HK-2 (cell line): ENCODE data around the gene TMEM74B.
"Not testable (repeated sequence)": the region's sequence is repeated elsewhere in the genome, so short reads cannot be mapped to it uniquely, and the experiment has no call there.

Experiments used
- DNase-seq: peaks from one replicate; pipeline ENCODE4 v3.0.0-alpha.2; 2018; ENCODE audit not compliant: unreplicated experiment

TMEM74B gene

GRCh38 chr20:1180949-1181348, 3.8 kb downstream of the TMEM74B start:
- DNase-seq: no peak

GRCh38 chr20:1178623-1179022, 6.2 kb downstream of the TMEM74B start:
- DNase-seq: no peak

DNA sequence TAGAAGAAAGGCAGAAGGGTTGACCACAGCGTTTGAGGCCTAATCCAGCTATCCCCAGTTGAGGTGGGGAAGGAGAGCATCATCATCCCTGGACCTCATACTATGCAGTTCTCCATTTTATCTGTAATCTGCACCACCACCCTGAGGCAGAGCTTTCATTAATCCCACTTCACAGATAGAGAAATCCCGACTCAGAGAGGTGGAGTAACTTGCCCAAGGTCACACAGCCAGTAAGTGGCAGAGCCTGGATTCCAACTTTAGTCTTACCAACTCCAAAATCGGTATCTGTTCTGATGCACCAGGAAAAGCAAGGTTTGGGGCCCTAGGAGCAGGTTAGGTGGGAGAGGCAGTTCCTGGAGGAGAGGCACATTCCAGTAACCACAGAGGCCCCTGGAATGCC, 6.7 kb downstream of the TMEM74B start:
- no peak for DNase-seq

DNA sequence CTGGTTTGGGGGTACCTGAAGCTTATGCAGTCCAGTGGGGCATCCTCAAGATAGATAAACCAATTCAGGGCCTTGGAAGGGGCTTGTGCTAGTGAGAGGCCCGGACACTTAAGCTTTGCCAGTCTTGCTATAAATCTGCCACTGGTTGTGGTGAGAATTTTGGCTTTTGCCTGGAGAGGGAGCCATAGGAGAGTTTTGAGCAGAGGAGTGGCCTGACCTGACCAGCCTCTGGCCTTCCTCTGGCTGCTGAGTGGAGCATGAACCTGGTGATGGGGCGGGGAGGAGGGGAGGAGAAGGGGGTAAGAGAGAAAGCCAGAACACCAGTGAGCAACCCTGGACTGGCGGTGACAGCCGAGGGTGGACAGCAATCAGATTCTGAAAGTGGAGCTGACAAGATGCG, 7.1 kb downstream of the TMEM74B start:
- DNase-seq: peak; percentile 24

DNA sequence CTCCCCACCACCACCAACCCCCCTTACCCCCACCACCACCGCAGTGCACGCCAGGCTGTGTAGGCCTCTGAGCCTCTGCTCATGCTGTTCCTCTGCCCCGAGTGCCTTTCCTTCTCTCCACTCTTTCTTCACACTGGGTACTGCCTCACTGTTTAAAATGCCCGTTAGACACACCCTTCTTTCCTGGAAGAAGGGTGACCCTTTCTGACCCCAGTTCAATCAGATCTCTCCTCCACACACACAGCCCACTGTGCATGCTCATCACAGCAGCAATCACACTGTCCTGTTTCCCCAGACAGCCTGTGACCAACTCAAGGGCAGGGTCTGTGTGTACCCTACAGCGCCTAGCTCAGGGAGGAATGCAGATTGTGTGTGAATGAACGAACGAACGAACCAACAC, 10.0 kb downstream of the TMEM74B start:
- DNase-seq: no peak

DNA sequence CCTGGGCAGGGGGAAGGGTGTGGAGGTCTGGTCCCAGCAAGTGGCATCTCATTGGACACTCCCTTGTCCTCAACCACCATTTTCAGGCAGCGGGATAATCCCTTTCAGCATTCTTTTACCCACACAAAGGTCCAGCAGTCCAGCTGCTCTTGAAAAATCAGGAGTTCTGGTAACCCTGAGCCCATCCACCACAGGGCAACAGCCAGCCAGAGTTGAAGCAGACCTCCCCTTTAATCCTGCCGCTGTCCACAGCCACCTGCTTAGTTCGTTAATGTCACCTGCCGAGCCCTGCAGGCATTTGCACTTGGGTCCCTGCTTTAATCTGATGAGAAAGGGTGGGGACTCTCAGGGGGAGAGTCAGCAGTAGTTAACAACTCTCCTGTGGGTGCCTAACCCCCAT, 11.1 kb downstream of the TMEM74B start:
- no peak for DNase-seq

DNA sequence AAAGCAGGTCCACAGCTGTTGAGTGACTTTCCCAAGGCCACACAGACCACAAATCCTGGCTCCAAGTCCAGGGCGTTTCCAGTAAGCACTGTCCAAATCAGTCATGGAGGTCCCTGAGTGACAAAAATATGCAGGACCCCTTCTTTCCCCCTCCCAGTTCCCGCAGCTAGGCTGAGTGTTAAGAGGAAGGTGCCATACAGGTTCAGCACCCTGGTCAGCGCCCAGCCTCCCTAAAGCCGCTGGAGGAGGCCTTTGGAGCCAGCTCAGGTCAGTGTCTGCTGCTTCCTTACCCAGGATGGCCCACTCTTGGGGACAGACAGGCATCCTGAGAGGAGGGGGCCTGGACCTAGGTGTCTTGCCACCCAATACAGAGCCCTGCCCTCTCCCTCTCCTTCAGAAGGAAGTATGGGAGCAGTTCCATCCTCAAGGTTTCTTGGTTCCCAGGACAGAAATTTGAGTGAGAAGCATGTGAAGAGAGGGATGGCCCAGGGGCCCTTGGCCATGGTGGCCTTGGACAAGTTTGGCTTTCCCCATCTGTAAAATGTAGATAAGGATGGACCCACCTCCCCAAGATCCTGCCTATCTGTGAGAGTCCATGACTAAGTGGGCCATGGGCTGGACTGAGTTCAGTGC, 13.2 kb downstream of the TMEM74B start:
- peak; percentile 56 for DNase-seq

DNA sequence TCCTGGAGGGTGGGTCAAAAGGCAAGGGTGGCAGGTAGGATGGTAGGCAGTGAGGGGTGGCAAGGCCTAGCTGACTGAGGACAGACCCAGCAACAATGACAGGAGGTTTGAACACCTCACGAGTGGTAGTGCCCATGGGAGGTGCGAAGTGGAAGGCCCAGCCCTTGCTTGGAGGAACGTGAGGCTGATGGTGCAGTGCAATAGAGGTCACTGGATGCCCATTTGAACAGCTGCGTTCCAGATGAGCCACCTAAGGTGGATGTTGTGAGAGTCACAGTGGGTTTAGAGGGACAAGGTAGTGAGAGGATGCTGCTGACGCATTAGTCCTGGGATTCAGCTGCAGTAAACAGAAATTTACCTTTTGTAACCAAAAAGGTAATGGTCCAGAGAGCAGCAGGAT, 15.6 kb downstream of the TMEM74B start:
- DNase-seq: no peak

DNA sequence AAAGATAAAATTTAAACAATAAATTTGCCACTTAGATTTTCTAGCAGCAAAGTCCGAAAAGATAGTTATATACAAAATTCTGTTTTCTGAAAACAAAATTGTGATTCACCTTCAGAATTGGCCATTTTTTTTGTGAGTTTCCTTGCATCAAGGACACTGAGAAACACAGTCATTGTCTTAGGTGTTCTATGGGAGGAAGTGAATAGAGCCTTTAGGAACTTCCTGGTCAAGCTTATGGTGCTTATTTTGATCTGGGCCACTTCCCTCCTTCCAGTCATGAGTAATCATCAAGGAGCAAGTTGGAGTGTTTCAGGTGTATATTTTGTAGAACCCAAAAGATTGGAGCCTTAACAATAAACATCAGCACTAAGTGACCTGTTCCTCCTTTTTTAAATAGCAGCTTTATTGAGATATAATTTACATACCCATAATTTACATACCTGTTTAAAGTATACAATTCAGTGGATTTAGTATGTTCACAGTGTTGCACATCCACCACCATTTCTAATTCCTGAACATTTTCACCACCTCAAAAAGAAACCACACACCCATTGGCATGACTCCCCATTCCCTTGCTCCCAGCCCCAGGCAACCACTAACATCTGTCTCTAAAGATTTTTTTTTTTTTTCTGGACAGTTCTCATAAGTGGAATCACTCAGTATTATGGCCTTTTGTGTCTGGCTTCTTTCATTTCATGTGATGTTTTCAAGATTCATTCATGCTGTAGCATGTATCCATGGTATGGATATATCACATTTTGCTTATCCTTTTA, 17.6 kb downstream of the TMEM74B start:
- DNase-seq: no peak

DNA sequence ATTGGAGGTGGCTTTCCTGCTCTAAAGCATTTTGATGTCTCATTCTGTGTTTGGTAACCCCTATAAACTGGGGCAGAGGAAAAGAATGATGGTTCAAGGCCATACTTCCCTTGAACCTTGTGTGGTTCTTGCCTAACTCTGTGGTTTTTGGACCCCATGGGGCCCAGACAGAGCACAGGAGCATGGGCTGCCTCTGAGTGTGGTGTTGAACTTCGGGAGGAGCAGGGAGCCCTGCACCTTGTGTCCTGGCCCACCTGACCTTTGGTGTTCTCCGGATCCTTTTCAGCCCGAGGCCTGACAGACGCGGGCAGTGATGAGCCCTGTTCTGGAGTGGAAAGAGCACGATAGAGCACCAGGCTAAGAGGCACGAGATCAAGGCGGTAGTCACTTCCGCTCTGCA, 18.8 kb downstream of the TMEM74B start:
- DNase-seq: no peak

DNA sequence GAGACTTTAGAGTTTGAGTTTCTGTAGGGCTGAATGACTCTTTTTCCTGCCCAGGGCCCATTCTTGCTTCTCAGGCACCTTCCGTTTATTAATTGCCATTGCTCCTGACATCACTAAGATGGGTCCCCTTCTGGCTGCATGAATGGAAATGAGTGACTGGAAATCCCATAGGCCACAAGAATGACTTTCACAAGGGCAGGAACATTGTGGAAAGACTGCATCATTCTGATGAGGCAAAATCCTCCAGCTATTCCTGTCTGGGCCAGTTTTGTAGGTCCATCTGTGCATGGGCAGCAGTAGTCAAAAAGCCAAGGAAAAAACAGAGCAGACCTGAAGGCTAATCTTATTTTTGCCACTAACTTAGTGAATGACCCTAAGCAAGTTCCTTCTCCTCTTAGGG, 19.3 kb downstream of the TMEM74B start:
- no peak for DNase-seq

GRCh38 chr20:1164871-1165270, 19.9 kb downstream of the TMEM74B start:
- DNase-seq: no peak

GRCh38 chr20:1163653-1164052, 21.1 kb downstream of the TMEM74B start:
- DNase-seq: no peak

GRCh38 chr20:1163105-1163504, 21.7 kb downstream of the TMEM74B start:
- no peak for DNase-seq

- no peak for DNase-seq
These were observed 23.8 kb downstream of the TMEM74B start for GRCh38 chr20:1160991-1161390.

DNA sequence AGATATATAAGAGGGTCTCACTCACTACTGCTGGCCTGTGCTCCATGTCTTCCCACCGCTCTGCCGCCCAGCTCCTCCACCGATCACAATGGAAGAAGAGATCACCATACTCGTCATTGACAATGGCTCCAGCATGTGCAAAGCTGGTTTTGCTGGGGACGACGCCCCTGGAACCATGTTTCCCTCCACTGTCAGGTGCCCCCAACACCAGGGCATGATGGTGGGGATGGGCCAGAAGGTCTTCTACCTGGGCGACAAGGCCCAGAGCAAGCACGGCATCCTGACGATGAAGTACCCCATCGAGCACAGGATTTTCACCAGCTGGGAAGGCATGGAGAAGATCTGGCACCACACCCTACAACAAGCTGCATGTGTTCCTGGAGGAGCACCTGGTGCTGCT, 24.3 kb downstream of the TMEM74B start:
- DNase-seq: no peak

DNA sequence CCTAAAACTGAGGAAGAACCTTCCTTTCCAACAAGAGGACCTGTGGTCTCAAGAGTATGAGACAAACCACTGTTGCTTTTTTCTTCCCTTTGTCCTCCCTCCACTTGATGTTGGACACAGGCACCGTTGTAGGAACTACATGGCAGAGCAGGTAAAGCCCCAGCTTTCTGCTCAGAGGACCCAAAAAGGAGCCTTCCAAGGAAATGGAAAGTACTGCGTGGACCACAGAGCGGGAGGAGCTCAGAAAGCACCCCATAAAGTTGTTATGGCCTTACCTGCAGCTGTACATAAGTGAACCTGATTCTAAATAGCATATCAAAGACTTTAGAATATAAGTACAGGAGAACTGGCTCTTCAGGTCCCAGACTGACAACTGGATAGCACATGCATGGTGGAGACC, 29.4 kb downstream of the TMEM74B start:
- DNase-seq: no peak

GRCh38 chr20:1154691-1155090, 30.1 kb downstream of the TMEM74B start:
- no peak for DNase-seq

GRCh38 chr20:1154226-1154625, 30.6 kb downstream of the TMEM74B start:
- no peak for DNase-seq

DNA sequence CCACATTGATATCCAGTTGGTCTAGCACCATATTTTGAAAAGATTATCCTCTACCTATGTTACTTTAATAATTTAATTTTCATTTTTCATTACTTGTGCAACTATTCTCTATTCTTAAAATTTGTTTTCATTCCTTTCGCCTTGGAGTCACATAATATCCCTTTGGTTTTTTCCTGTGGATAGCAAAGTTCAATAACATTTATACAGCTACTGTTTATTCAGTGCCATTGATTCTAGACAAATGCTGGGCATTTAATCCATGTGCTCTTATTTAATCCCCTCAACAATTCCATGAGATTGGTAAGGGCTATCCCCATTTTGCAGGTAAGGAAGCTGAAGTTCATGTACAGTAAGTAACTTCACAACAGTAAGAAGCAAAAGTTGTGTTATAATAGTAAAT, 33.8 kb downstream of the TMEM74B start:
- DNase-seq: no peak

- DNase-seq: no peak
These were observed 34.6 kb downstream of the TMEM74B start for GRCh38 chr20:1150218-1150617.

DNA sequence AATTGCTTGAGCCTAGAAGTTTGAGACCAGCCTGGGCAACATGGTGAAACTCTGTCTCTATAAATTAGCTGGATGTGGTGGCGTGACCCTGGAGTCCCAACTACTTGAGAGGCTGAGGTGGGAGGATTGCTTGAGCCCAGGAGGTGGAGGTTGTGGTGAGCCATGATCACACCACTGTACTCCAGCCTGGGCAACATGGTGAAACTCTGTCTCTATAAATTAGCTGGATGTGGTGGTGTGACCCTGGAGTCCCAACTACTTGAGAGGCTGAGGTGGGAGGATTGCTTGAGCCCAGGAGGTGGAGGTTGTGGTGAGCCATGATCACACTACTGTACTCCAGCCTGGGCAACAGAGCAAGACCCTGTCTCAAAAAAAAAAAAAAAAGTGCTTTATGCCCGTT, 35.0 kb downstream of the TMEM74B start:
- not testable (repeated sequence) for DNase-seq

DNA sequence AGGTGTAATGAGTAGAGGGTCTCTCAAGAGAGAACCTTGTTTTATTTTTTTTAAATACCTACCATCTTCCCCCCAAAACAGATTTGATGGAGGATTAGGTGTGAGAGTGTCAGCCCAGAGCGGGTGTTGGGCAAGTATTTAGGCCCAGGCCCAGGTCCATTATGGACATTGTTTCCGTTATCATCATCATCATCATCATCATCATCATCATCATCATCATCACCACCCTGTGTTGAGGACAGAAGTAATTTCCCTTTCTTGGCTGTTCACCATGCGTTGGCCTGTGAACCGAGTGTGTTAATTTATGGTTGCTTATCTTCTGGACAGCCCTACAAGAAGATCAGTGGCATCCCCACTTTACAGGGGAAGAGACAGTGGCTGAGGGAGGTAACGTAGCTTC, 37.8 kb downstream of the TMEM74B start:
- no peak for DNase-seq
